GM23248 (cell line): ENCODE measurements around the gene UBAC2. TPM values are rescaled to one million over a fixed set of nuclear protein-coding genes. Genes with fewer than 3 reads are reported as not detected.

Experiments
- DNase-seq: peaks from one replicate; pipeline ENCODE4 v3.0.0-alpha.2; 2015
- H2AFZ ChIP-seq: fragments of 200-600 bp; sonication (generic); 2 replicates; pipeline ENCODE4 v1.6.1; 2016; ENCODE audit warnings: antibody characterized with exemption
- H3F3A ChIP-seq: fragments of 200-600 bp; sonication (generic); 2 replicates; pipeline ENCODE4 v1.6.1; 2016; ENCODE audit warnings: mild to moderate bottlenecking, antibody characterized with exemption, mixed run types; ENCODE audit not compliant: insufficient read depth
- H3K27ac ChIP-seq: fragments of 200-600 bp; sonication (generic); 2 replicates; pipeline ENCODE4 v1.5.1; 2016; ENCODE audit warnings: mild to moderate bottlenecking
- H3K27me3 ChIP-seq: fragments of 200-600 bp; sonication (generic); replicated peaks from 2 replicates; pipeline ENCODE4 v1.6.1; 2016; ENCODE audit warnings: mild to moderate bottlenecking; ENCODE audit not compliant: insufficient read depth
- H3K36me3 ChIP-seq: fragments of 200-600 bp; sonication (generic); 2 replicates; pipeline ENCODE4 v1.6.1; 2016; ENCODE audit warnings: low read depth, mild to moderate bottlenecking
- H3K4me1 ChIP-seq: fragments of 200-600 bp; sonication (generic); 2 replicates; pipeline ENCODE4 v1.6.1; 2016; ENCODE audit warnings: mild to moderate bottlenecking; ENCODE audit not compliant: insufficient read depth
- H3K4me2 ChIP-seq: fragments of 200-600 bp; sonication (generic); one replicate; pipeline ENCODE4 v1.6.1; 2016; ENCODE audit warnings: mild to moderate bottlenecking; ENCODE audit not compliant: unreplicated experiment
- H3K4me3 ChIP-seq: fragments of 200-600 bp; sonication (generic); 2 replicates; pipeline ENCODE4 v1.5.1; 2016; ENCODE audit warnings: mild to moderate bottlenecking
- H3K79me2 ChIP-seq: fragments of 200-600 bp; sonication (generic); 2 replicates; pipeline ENCODE4 v1.6.1; 2016; ENCODE audit warnings: mild to moderate bottlenecking; ENCODE audit not compliant: insufficient read depth
- H3K9ac ChIP-seq: fragments of 200-600 bp; sonication (generic); 2 replicates; pipeline ENCODE4 v1.6.1; 2016; ENCODE audit warnings: mild to moderate bottlenecking
- H3K9me2 ChIP-seq: fragments of 200-600 bp; sonication (generic); 2 replicates; pipeline ENCODE4 v1.6.1; 2016; ENCODE audit warnings: mixed run types, mild to moderate bottlenecking, moderate library complexity; ENCODE audit not compliant: insufficient read depth
- H3K9me3 ChIP-seq: fragments of 200-600 bp; sonication (generic); one replicate; pipeline ENCODE4 v1.6.1; 2017; ENCODE audit warnings: low read depth
- H4K20me1 ChIP-seq: fragments of 200-600 bp; sonication (generic); 2 replicates; pipeline ENCODE4 v1.6.0; 2016; ENCODE audit not compliant: insufficient read depth
- EZH2 ChIP-seq: fragments of 200-600 bp; sonication (generic); IDR thresholded peaks from 2 replicates; pipeline ENCODE4 v1.6.1; 2018; ENCODE audit warnings: antibody characterized with exemption, mild to moderate bottlenecking; ENCODE audit not compliant: insufficient read depth, poor library complexity, severe bottlenecking
- EZH2phosphoT487 ChIP-seq: fragments of 200-600 bp; sonication (generic); IDR thresholded peaks from 2 replicates; pipeline ENCODE4 v1.6.1; 2018; ENCODE audit warnings: antibody characterized with exemption, moderate library complexity, mild to moderate bottlenecking, low read depth; ENCODE audit not compliant: insufficient read depth
- WGBS, 2 experiments: methylation state at CpG; one replicate each; pipeline ENCODE4 v1.1.6; 2015 to 2017; ENCODE audit warnings: low lambda C conversion rate in 2 of 2, low coverage in 1 of 2; ENCODE audit errors: missing lambda C conversion rate in 2 of 2; 5-methylcytosine and 5-hydroxymethylcytosine counted together
- in situ Hi-C: fragments of 300-500 bp; cut with MboI; formaldehyde crosslinking; loops from 2 replicates; pipeline ENCODE4 v1.15.0; 2020
- polyA plus RNA-seq: library from polyadenylated mRNA; unstranded; fragments of >200 nt; fragmentation: Nextera tagmentation; extraction: Ambion mirVana; gene quantifications from 2 replicates; pipeline ENCODE4 v1.2.1, GENCODE V29; 2016
- total RNA-seq: library from RNA; depleted of rRNA; stranded (reverse); fragments of >200 nt; shearing (Covaris generic); gene quantifications from 2 replicates; pipeline ENCODE4 v1.2.3, GENCODE V29; 2014

The UBAC2 gene
- total and polyA plus RNA-seq, 2 experiments from 2014 or later = 66.1 to 95.9 TPM

GRCh38 chr13:99256283-99256682, 55.6 kb downstream of the UBAC2 start:
- no peaks in the 10 kb centered on the region for H3K36me3 ChIP-seq
- H3K27ac ChIP-seq = peak overlapping the region; percentile 19
- no peak overlapping the region for H3K9ac ChIP-seq
- no peaks in the 10 kb centered on the region for H3K27me3 ChIP-seq
- no peak overlapping the region for H3K4me3 ChIP-seq
- peaks cover 3% of the 10 kb centered on the region; the same call in 1 of the 2 replicates for H3K79me2 ChIP-seq
- peaks cover 26% of the 10 kb centered on the region for H3K4me1 ChIP-seq
- no peak for DNase-seq
- peak overlapping the region; percentile 33 for H3K4me2 ChIP-seq
- TF ChIP-seq EZH2phosphoT487 = no peak
- TF ChIP-seq EZH2 = no peak
- H3K9me2 ChIP-seq = no peaks in the 10 kb centered on the region
- in situ Hi-C loops = no loop called here
- no peaks in the 10 kb centered on the region for H3F3A ChIP-seq
- H2AFZ ChIP-seq = no peak overlapping the region
- no peaks in the 10 kb centered on the region for H3K9me3 ChIP-seq
- 98 to 100% methylated on average over 2 of the region's 2 CpGs for WGBS, 2 experiments
- no peaks in the 10 kb centered on the region for H4K20me1 ChIP-seq

GRCh38 chr13:99256709-99257108, 56.1 kb downstream of the UBAC2 start:
- H3K9ac ChIP-seq = no peak overlapping the region

DNA sequence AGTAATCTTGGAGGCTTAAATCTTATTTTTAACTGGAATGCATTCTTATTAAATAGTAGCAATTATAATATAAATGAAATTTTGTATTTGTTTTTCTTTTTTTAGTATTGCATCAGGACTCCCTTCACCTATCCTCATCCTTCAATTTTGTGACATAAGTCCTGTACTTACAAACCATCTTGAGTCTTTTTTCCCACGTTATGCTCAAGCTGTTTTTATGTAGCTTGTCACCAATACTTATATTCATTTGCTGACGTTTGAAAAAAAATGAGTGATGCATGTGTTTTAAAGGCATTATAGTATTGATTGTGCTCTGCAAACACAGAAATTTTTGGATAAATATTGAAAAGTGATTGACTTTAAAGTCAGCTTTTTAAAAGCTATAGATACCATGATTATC, 56.6 kb downstream of the UBAC2 start:
- 93 to 96% methylated on average over 2 of the region's 2 CpGs for WGBS, 2 experiments

More at GRCh38 chr13:99256709-99257108, 56.1 kb downstream of the UBAC2 start:
- Histone ChIP-seq H3K4me3 (no peak overlapping the region), H3K9me2 (no peaks in the 10 kb centered on the region), H3K27me3 (no peaks in the 10 kb centered on the region), H3K4me2 (peak overlapping the region; percentile 33), H4K20me1 (no peaks in the 10 kb centered on the region), H3K27ac (peak overlapping the region; percentile 19), H3K9me3 (no peaks in the 10 kb centered on the region), H3F3A (no peaks in the 10 kb centered on the region), H2AFZ (no peak overlapping the region), H3K79me2 (peaks cover 3% of the 10 kb centered on the region; the same call in 1 of the 2 replicates), H3K4me1 (peaks cover 26% of the 10 kb centered on the region), H3K36me3 (no peaks in the 10 kb centered on the region)
- TF ChIP-seq EZH2phosphoT487 = no peak
- TF ChIP-seq EZH2 = no peak
- in situ Hi-C loops = no loop called here
- DNase-seq = peak; percentile 69
- 48 to 52% methylated on average over 3 of the region's 3 CpGs for WGBS, 2 experiments

DNA sequence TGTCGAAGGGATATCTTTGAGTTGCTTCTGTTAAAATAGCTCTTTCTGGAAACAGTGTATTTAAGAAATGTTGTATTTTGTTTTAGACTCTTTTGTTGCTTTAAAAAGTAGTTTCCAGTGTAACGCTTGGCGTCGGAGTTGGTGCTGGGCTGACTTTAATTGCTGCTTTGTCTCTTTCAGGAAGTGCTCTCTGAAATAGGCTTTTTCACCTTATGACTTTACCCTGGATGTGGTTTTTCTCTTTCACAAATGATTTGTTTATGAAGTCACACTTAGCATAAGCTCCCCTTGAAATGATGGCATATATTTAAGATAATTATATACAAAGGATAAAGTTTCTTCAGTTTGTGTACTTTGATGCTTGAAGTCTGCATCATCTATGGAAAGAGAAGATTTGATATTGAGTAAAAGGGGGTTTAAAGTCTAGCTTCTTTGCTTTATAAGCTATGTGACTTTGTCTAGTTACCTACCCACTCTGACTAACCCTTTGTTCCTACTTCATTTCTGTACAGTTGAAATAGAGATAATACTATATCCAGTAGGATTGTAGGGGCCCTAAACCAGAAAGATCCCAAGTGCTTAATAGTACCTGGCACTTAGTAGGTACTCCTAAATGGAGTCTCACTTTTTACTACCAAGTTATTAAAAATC, 57.7 kb downstream of the UBAC2 start, which contains the start of gene GPR18:
TSS of gene GPR18 (minus strand) at position 170 of the 651 bp plus-strand sequence. CDS start 2,507 bp downstream, outside the sequence.
- Histone ChIP-seq H3K27me3 (no peaks in the 10 kb centered on the region), H3K9me2 (no peaks in the 10 kb centered on the region), H3K4me2 (peak within 1 kb of the TSS; percentile 33), H3K36me3 (no peaks in the 10 kb centered on the region), H3K9ac (no peak within 1 kb of the TSS), H3F3A (no peaks in the 10 kb centered on the region), H3K27ac (peak within 1 kb of the TSS; percentile 19), H3K9me3 (no peaks in the 10 kb centered on the region), H4K20me1 (no peaks in the 10 kb centered on the region), H3K4me3 (no peak within 1 kb of the TSS), H3K79me2 (peaks cover 3% of the 10 kb centered on the region; the same call in 1 of the 2 replicates), H2AFZ (no peak within 1 kb of the TSS), H3K4me1 (peaks cover 26% of the 10 kb centered on the region)
- in situ Hi-C loops = no loop called here
- no peak for DNase-seq
- WGBS, 2 experiments = 90 to 92% methylated on average over 4 of the region's 4 CpGs
- TF ChIP-seq EZH2 = no peak
- no peak for TF ChIP-seq EZH2phosphoT487

More for the DNA sequence above, 56.6 kb downstream of the UBAC2 start:
- no peaks in the 10 kb centered on the region for H3K36me3 ChIP-seq
- no peaks in the 10 kb centered on the region for H3K9me2 ChIP-seq
- peak overlapping the region; percentile 19 for H3K27ac ChIP-seq
- no peak for DNase-seq
- no peaks in the 10 kb centered on the region for H3F3A ChIP-seq
- peak overlapping the region; percentile 33 for H3K4me2 ChIP-seq
- TF ChIP-seq EZH2phosphoT487 (no peak), EZH2 (no peak)
- H3K9ac ChIP-seq = no peak overlapping the region
- H3K79me2 ChIP-seq = peaks cover 3% of the 10 kb centered on the region; the same call in 1 of the 2 replicates
- no peaks in the 10 kb centered on the region for H3K9me3 ChIP-seq
- no peaks in the 10 kb centered on the region for H4K20me1 ChIP-seq
- no peak overlapping the region for H3K4me3 ChIP-seq
- in situ Hi-C loops = no loop called here
- H2AFZ ChIP-seq = no peak overlapping the region
- peaks cover 26% of the 10 kb centered on the region for H3K4me1 ChIP-seq
- H3K27me3 ChIP-seq = no peaks in the 10 kb centered on the region
